NCI-H1436 (cell line): ENCODE data around the gene HOXA6.

Experiments used
- DNase-seq: peaks from one replicate; lab custom pipeline; 2025; lab: John Stamatoyannopoulos, UW

The HOXA6 gene

DNA sequence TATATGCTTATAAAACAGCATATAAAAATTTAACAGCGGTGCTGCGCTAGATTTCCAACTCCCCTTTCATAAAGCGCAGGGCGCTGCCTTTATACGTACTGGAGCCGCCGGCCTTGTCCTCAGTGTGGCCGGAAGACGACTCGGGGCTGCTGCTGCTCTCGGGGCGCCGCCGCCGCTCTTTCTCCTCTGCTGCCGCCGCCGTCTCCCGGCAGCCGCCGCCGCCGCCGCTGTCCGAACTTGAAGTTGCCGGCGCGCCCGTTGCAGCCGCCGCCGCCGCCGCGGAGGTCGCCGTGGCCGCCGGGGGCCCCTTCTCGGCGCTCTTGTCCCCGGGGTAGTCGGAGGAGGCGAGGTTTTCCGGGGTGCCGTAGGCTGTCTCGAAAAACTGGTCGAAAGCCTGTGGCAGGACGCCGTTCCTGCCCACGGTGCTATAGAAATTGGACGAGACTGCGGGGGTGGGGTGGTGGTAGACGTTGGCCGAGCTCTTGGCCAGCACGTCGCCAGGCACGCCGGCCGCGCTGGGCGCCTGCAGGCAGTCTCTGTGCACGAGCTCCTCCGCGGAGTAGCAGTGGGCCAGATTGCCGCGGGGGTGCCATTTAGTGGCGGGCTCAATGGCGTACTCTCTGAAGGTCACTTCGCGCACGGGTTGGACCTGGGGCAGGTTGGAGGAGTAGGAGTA lies 36.9 kb upstream of the HOXA6 start:
- DNase-seq = no peak

DNA sequence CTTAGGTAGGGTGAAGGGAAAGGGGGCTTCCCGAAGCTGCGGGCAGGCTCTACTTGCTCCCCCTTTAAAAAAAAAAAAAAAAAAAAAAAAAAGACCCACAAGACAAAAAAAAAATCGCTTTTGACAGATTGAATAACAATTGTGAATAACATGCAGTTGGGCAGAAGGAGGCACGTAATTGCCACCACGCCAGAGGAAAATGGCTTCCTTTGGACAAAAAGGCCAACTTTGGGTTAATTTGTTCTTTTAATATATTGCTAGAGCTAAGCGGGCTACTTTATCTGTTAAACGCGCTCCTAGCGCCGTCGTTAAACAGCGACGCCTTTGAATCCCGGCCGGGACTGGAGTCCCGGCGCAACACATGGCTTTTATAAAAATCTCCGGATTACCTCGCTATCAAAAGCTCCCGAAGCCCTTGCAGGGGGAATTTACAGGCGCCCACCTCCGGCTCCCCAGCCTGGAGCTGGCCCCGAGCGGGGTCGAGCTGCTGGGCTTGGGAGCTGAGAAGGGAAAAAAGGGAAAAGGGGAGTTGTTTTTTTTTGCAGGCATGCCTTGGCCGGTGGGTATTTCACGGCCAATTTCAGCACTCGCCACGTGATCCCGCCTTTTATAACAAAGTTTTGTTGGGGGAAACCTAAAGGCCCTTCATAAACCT lies 36.2 kb upstream of the HOXA6 start:
- DNase-seq = no peak

DNA sequence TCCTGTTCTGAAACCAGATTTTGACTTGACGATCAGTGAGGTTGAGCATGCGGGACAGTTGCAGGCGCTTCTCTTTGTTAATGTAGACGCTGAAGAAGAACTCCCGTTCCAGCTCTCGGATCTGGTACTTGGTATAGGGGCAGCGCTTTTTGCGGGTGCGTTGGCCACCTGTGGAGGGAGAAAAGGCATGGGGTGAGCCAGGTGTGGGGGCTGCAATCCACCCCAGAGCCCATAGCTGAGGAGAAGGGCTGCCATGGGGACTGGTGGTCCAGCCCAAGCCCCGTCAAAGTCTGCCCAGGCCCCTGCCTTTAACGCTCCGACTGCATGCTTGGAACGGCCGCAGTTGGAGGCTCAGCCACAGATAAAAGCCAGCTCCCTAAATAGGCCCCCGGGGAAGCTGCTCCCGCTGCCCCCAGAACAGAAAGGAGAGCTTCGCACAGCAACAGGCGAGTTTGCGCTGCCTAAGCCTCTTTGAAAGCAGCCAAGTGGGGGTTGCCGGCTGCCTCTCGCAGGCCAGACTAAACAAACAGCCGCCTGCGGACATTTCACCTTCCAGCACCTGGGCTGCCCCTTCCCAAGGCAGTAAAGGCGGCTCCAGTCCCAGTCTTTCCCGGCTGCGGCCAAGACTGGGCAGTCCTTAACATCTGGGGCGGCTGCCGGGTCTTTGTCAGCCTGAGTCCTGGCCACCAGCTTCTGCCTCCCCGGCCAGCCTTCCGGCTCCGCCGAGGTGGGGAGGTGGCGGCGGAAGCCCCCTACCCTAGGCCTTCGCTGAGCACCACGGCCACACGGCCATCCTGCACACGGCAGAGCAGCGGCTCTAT lies 35.5 kb upstream of the HOXA6 start:
- DNase-seq = no peak

DNA sequence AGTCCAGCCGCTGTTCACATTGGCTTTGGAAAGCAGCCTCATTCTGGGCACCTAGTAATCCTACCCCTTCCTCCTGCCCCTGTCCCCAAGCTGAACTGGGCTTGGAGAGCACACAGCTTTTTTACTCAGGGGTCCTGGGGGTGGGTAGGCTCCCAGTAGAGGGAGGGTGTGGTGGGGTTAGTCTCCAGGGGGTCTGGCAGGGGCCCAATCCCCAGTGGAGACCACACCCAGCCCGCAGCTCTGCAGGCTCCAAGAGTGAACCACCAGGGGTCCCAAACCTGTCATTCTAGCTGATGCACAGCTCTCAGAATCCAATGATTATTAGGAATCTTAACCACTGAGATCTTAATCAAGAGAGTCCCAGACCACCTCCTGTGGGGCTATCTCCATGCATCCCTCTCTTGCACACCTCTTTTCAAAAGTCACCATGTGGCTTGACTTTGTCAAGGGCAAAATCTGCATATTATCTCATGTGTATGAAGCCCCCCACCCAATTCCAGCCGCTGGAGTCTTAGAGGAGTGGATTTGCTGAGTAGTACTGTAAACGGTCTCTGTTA lies 34.8 kb upstream of the HOXA6 start:
- no peak for DNase-seq

DNA sequence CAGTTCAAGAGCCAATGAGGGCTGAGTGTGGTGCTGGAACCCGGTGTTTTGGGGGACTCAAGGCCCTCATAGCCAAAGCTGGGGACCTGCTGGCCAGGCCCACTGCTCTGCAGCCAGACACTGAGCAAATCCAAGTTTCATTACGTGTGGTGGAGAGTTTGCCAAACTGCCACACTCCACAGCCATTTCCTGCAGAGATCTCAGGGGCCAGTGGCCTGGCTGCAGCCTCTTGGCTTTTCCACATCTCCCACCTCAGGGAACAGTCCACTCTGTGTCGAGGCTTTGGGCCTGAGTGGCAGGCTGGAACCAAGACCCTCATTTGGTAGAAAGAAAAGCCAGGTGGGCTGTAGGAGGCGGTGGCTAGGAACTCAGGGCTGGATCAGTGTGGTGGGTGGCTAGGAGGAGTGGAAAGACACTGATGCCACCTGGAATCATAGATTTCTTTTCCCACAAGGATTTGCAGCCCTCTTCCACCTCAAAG lies 34.3 kb upstream of the HOXA6 start:
- no peak for DNase-seq

DNA sequence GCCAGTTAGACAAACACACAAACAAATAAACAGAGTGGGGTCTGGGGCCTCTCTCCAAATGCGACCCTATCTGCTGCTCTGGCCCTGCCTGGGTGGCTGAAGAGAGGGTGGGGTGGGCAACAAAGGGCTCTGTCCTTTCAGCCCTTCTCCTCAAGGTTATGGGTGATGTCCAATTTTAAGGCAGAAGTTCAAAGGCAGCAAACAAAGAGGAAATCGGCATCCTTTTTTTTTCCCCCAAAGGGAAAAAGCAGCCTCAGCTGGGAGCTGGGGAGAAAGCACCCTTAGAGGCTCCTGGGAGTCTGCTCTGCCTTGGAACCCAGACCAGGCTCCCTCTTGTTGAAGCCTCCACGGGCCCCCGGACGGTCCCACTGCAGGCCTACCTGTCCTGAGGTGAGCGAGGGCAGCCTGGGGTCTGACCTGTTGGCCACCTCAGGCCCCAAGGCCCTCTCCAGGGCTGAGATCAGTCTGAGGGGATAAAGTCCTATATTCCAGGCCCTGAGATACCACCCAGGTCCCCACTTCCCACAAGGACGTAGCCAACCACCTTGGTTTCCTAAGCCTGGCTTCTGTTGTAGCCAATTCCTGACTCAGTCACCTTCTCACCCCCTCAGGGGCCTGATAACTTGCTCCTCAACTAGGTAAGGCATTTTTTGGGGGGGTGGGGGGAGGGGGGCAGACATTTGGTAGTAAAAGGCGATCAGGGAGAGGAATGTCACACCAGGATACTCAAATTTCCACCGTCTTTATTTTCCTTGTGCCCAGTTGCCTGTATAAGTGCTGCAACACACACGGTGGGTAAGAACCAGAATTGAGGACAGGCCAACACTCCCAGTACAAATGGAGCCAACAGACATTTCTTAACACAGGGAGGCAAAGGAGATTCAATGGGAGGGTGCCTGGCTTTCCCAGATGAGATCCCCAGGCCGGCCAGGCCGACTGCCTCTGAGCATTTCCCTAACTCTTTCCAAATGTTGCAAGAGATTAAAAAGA lies 33.2 kb upstream of the HOXA6 start:
- DNase-seq = no peak

DNA sequence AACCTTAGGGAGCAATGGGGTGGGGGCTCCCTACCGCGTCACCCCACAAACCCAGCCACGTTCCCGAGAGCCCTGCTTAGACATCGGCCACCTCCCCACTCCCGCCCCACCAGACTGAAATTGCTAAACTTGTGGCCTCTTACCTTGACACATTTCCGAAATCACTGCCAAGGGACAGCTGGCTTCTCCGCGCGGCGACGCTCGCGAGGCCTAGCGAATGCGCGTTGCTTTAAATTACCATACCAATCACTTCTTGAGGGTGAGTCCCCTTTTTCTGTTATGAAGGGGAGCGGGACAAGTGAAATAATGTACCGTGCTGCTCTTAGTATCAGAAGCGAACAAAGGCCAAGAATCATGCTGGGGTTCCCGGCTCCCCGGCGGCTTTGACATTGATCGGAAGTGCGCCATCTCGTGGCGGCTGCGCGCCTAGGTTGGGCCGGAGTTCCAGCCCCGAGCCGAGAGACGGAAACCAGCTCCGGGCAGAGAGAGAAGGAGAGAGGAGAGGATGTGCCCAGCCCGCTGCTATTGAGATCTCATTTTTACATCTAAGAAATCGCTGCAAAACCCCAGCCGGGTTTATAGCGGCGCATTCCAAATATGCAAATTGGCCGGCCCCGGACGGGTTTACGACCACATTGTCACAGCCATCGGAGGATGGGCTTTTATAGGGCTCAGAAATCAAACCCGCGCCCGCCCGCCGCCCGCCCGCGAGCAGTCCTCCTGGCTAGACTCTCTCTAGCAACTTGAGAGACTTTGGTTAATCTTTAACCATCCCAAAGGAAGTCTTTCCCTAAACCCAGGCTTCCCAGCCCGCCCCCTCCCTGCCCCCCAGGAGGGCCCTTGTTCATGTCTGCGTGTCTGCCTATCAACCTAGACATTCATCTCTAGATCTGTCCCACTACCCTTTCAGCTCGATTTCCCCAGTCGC lies 32.2 kb upstream of the HOXA6 start:
- no peak for DNase-seq

DNA sequence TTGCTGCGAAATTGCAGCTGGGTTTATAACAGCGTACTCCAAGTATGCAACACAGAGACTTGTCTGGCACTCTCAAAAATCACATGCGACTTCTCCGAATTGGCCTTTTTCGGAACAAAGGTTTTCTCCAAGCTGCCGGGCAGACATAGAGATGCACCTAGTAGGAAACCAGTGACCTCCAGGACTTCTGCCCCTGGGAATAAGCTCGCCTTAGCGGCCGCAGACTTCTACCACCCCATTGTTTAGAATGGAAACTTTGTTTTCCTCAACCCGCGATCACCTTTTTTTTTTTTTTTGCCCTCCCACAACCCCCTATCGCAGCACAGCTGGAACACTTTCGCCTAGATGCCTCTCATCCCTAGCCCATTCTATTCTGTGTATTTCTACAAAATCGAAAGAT lies 31.5 kb upstream of the HOXA6 start:
- no peak for DNase-seq

DNA sequence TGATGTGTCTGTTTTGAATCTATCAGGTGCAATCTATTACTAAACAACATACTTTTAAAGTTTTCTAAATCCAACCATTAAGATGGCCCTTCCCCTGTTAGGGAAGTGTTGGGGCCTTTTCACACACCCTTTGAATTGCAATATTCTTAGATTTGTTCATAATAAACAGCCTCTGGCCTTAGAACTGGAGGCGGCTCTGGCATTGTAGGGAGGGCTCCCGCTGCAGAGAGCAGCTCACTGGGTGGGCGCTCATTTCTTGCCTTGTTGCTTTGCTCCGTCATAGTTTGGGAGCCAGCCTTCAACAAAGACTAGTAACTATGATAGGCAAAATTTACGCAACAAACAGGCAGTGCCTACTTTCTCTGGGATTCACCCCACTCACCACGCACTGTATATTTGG lies 30.8 kb upstream of the HOXA6 start:
- no peak for DNase-seq

DNA sequence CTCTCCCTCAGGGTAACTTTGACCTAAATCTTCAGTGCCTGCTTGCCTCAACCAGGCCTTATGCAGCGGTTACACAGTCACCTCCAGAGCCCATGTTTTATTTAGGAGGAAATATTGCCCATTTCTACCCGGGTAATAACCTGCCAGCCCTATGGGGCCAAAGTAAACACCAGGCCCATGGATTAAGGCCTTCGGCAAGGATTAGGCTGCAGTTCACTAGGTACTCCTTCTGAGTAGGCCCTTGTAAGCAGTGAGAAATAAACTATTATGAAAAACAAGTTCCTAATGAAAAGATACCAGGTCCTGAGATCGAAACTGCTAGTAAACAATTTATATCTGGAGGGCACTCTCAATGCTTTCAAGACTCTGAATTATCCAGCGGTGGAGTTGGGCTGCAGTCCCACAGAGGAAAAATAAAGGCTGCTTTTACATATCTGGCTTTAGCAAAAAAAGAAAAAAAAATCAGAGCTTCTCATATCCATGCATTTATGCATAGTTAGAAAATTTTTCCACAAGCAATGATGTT lies 30.3 kb upstream of the HOXA6 start:
- no peak for DNase-seq

DNA sequence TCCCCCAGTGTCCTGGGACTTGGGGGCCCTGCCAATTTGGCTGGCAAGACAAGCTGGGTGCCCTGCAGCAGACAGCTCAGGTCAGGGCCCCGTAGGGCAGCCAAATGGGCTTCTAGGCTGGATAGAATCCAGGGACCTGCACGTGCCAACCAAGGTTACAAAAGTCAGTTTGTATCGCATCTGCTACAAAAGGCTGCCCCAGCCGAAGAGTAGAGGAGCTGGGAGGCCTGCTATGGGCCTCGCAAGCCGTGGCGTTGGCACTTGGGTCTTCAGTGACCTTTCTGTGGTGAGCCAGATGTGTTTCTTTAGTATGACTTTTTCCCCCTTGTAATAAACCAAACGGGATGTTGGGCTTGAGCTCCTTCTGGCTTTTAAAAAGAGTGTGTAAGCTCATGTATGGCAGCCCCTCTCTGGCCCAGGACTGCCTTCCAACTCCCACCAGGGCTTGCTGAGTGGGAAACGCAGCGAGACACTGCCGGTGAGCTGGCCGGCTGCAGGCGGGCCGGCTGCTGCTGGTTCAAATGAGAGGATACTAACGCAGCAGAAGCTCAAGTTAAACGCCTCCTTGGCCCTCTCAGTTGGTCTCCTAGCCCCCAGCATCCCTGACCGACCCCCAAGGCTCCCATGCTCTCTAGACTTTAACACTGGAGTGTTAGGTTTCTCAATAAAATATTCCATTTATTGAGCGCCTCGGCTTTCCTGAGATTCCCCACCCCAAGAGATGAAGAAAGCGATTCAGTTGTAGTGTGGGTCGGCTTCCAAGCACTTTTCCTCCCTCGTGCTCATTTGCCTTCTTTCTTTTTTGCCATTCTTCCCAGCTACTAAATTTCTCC lies 29.6 kb upstream of the HOXA6 start:
- no peak for DNase-seq

DNA sequence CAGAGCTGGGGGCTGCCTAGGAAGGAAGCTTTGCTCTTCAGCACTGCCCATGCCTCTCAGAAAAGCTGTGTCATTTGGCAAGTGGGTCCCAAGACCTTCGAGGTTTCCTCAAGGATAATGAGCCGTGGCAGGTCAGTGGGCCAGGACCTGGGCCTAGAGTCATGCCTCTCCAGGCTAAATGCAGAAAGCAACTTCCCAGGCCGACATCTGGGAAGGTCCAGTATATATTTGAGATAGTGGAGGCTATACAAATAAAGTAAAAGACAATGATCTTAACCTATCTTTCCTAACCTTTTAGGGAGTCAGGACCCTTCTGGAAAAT lies 28.9 kb upstream of the HOXA6 start:
- no peak for DNase-seq

DNA sequence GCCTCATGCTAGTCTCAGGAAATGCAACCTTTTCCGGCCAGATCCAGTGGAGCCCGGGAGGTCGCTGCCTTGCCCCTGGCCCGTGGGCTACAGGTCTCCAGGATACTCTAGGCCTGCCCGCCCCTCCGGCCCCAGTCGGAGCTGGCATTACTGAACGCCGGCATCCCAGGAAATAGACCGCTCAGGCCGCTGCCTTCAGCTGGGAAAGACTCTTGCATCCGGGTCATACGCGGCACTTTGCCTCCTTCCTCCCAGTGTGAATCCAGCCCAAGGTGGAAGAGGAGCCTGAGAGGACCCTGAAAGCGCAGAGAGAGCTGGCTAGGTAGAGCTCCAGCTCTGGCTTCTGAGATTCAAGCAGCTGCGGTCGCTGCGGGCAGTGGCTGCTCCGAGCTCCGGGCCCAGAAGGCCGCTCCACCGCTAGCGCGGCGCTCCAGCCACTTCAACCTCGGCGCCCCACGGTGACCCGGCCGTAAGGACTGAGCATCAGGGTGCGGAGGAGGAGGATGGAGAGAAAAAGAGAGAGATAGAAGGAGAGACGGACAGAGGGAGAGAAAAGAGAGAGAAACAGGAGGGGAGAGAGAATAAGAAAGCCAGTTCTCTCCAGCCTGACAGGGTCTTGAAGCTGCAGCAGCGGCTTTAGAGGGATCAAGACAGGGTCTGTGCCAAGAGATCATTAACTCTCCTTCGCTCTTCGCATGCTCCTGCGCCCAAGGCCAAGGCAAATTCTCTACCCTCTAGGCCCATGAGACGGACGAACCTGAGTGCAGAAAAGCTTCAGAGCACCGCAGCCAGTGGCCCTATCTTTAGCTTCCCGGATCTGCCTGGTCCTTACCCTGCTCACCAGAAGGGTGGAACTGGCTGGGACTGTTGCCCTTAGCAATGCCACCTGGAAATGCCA lies 28.3 kb upstream of the HOXA6 start:
- no peak for DNase-seq

DNA sequence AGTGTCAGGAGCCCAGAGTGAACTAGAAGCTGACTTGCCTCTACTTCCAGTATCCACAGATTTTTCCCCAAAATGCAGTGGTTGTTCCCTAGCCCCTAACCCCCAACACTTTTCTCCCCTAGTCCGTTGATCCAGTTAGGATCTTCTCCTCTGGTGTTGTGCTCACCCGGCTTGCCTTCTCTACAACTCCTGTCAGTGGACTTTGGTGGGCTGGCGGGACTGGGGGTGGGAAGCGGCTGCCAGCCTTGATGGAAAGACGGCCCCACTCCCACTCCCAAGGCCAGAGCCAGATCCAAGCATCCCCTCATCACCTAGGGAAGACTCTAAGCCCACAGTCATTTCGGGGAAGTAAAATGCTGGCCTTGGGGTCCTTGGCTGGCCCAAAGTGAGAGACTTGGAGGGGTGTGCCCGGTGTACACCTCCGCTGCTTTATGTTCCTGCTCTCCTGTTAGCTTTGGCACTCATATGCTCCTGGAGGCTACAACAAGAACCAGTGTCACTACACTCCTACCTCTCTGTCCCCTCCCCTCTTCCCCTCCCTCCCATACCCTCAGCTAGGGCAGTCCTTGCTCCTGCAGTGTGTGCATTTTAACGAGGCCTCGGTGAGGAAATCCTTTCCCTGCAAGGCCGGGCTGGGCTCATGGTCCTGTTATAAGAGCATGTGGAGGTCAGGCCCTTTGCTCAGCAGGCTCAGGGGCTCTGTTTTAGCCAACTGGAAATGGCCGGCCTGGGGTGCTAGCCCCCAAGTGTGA lies 27.5 kb upstream of the HOXA6 start:
- DNase-seq = no peak

DNA sequence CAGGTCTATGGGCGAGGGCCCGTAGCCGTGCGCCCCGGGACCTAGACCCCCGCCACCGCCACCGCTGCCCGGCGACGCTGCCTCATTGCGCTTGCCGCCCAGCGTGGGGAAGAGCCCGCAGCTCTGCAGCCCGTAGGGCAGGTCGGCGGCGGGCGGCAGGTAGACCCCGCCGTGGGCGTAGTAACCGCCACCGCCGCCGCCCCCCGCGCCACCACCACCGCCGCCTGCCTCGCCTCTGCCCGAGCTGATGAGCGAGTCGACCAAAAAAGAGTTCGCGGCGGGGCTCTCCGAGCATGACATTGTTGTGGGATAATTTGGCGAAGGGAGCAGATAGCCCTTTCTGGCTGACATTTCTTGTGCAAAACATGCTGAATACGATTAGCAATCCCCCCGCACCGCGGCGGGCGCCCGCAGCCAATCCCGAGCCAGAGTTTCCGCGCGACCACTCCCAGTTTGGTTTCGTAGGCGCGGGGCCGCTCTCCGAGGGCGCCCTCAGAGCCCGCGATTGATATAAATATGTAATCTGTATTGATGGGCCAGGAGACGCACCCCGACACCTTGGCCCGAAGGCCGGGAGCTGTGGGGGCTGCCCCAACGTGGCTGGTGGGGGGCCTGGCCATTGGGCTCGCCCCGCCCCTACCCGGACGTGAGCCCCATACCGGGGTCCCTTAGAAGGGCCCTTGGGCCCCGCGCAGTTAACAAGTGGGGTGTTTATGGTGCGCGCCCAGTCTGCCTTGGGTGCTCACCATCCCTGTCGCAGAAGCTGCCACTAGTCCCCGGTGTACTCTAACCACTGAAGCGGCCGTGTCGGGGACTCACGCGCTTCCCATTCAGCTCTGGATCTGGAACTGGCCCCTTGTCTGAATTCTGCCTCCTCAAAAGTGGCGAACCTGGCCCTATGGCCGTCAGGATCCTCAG lies 26.6 kb upstream of the HOXA6 start, which contains the start of gene HOXA10:
TSS of gene HOXA10 (minus strand) at position 365 of the 918 bp plus-strand sequence. CDS start at position 351, 14 bp downstream.
- peak; percentile 25 for DNase-seq

DNA sequence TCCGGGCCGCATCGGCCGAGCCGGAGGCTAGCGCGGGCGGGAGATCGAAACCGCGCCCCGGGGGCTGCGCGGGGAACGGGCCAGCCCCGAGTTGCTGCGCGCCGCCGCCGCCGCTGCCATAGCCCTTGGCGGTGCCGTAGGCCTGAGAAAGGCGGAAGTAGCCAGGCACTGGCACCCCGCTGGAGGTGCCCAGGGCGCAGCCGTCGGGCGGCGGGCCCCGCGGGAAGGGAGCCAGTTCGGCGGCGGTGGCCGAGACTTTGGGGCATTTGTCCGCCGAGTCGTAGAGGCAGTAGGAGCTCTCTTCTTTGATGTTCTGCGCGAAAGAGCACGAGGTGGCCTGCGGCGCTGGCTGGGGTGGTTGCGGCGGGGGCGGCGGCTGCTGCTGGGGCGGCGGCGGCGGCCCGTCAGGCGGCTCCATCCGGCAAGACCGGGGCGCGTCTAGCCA lies 26.0 kb upstream of the HOXA6 start:
- DNase-seq = no peak
